ENCODE data around the gene ASTN2.

DNA sequence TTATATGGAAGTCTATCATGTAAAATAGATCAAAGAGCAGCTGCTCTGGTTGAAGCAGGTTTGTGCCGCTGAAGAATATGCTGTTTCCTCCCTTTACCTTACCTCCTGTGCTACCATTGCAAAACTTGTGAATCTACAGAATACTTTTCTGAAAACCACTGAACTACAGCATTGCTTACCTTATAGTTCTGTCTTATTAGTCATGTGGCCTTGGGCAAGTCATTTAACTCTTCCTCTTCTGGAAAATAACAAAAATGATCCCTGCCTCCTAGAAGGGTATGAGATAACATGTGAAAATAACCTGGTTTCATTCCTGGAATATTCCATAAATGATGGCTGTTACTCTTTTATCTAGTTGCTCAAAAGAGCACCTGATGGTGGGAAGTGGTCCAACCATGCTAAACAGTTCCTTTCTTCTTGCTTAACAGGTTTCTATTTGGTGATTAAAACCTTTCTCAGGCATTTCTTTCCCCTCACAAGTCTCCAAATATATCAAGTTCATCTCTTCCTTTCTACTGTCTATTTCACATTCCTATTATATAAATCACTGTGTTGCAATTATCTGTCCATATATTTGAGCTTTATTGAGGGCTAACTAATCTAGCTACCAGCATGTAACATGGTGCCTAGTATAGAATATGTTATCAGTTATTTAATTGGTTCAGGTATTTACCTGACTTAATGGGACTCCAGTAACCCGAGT, 712.8 kb downstream of the ASTN2 start:
- no peak for TF ChIP-seq EZH2 (optimal IDR thresholded peaks at IDR 0.05; ENCODE audit: low read depth, low read length)
- TF ChIP-seq, protein P1, sequence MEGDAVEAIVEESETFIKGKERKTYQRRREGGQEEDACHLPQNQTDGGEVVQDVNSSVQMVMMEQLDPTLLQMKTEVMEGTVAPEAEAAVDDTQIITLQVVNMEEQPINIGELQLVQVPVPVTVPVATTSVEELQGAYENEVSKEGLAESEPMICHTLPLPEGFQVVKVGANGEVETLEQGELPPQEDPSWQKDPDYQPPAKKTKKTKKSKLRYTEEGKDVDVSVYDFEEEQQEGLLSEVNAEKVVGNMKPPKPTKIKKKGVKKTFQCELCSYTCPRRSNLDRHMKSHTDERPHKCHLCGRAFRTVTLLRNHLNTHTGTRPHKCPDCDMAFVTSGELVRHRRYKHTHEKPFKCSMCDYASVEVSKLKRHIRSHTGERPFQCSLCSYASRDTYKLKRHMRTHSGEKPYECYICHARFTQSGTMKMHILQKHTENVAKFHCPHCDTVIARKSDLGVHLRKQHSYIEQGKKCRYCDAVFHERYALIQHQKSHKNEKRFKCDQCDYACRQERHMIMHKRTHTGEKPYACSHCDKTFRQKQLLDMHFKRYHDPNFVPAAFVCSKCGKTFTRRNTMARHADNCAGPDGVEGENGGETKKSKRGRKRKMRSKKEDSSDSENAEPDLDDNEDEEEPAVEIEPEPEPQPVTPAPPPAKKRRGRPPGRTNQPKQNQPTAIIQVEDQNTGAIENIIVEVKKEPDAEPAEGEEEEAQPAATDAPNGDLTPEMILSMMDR (IDR thresholded peaks at IDR 0.05; ENCODE audit: low read length), result no peak
- no peak for TF ChIP-seq EZH2phosphoT487 (IDR thresholded peaks at IDR 0.05; ENCODE audit: low read length)

Measured in MM.1S (cell line).